HUES48 (cell line): Measurements from ENCODE around the gene ALAS1.
"Not testable (repeated sequence)": the region's sequence is repeated elsewhere in the genome, so short reads cannot be mapped to it uniquely, and the experiment has no call there.

Experiments used
- H3K27ac ChIP-seq: one replicate; pipeline ENCODE4 v1.7.0; 2013; ENCODE audit warnings: low read depth, low read length, inconsistent platforms
- H3K27me3 ChIP-seq: 2 replicates; pipeline ENCODE4 v1.6.1; 2013; ENCODE audit warnings: mild to moderate bottlenecking, low read length; ENCODE audit not compliant: control insufficient read depth, insufficient read depth
- H3K36me3 ChIP-seq: 2 replicates; pipeline ENCODE4 v1.6.1; 2013; ENCODE audit warnings: low read length; ENCODE audit not compliant: control insufficient read depth, insufficient read depth
- H3K4me1 ChIP-seq: 2 replicates; pipeline ENCODE4 v1.6.1; 2013; ENCODE audit warnings: mild to moderate bottlenecking, low read length; ENCODE audit not compliant: control insufficient read depth, insufficient read depth
- H3K4me3 ChIP-seq: 2 replicates; pipeline ENCODE4 v1.5.1; 2013; ENCODE audit warnings: mild to moderate bottlenecking, low read depth, low read length
- H3K9ac ChIP-seq: 2 replicates; pipeline ENCODE4 v1.6.1; 2013; ENCODE audit warnings: mild to moderate bottlenecking, low read depth, low read length, moderate library complexity
- H3K9me3 ChIP-seq: 2 replicates; pipeline ENCODE4 v1.6.1; 2013; ENCODE audit warnings: low read length; ENCODE audit not compliant: control insufficient read depth, insufficient read depth

Gene ALAS1

DNA sequence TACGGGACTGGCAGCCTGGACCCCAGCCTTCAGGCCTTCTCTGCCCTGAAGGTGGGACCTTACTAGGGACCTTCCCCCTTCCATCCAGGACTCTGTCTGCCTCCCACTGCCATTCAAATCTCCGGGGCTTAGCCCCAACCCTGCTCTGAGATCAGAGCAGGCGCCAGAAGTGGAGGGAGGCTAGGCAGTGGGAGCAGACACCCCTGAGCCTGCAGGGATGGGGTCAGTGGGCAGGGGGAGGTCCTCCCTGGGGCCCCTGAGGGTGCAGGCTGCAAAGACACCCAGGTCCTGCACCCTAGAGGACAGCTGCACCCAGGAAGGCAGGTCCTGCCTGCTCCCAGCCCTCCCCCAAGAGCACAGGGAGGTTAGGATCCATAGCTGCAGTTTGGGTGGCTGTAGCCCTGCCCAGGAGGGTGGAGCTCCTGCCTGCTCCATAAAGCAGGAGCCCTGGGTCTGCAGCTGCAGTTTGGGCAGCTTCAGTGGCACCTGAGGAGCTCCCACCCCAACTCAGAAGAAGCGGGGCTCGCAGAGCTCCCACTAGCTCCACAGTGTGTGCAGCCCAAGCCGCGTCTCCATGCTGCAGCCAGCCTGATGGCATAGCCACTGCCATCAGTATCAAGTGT, 35.6 kb upstream of the ALAS1 start:
- Histone ChIP-seq H3K9ac (no peak overlapping the region), H3K36me3 (no peaks in the 10 kb centered on the region), H3K4me3 (no peak overlapping the region), H3K4me1 (peaks cover 8% of the 10 kb centered on the region), H3K9me3 (peaks cover 6% of the 10 kb centered on the region; the same call in 1 of the 2 replicates), H3K27ac (no peak overlapping the region), H3K27me3 (no peaks in the 10 kb centered on the region)

- H3K9ac ChIP-seq, result no peak overlapping the region; the same call in 1 of the 2 replicates
Observed at GRCh38 chr3:52167240-52167639, 30.7 kb upstream of the ALAS1 start.

GRCh38 chr3:52170217-52170616, 27.7 kb upstream of the ALAS1 start:
- not testable (repeated sequence) for H3K9ac ChIP-seq, H3K27ac ChIP-seq, H3K36me3 ChIP-seq, H3K9me3 ChIP-seq, H3K4me3 ChIP-seq, H3K27me3 ChIP-seq
- H3K4me1 ChIP-seq, result peaks cover 11% of the 10 kb centered on the region

More at GRCh38 chr3:52167240-52167639, 30.7 kb upstream of the ALAS1 start:
- Histone ChIP-seq H3K27ac (no peak overlapping the region), H3K9me3 (peaks cover 6% of the 10 kb centered on the region; the same call in 1 of the 2 replicates), H3K4me1 (peaks cover 11% of the 10 kb centered on the region), H3K36me3 (no peaks in the 10 kb centered on the region), H3K27me3 (no peaks in the 10 kb centered on the region), H3K4me3 (no peak overlapping the region; the same call in 1 of the 2 replicates)

DNA sequence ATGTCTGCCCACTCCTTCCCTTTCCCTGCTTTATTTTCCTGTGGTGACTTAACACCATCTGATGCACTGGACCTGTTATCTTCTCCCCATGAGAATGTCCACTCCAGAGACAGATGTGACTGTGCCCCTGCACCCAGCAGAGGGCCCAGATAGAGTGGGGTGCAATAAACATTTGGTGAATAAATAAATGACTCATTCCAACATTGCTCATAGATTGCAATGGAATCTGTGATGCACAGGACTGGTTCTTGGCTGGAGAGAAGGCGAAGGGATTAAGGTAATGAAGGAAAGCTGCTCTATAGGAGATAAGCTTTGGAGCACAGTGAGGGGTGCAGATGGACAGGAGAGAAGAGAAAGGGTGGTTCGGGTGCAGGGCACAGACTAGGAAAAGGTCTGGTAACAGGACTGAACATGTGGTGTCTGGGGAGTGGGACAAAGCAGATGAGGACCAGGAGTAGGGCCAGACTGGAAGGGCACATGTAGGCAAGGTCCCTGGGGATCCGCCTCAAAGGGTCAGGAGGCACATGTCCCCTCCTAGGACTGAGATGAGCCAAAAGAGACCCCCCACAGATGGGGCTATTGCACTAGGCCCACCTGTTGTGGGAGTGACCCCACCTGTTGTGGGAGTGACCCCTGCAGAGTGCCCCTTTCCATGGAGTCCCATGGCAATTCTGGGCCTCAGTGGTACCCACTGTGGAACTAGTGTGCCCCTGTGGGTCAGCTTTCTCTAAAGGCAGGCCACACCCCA, 26.3 kb upstream of the ALAS1 start:
- no peak overlapping the region for H3K4me3 ChIP-seq
- H3K36me3 ChIP-seq, result no peaks in the 10 kb centered on the region
- no peaks in the 10 kb centered on the region for H3K9me3 ChIP-seq
- no peak overlapping the region for H3K27ac ChIP-seq
- H3K9ac ChIP-seq, result no peak overlapping the region
- no peaks in the 10 kb centered on the region for H3K27me3 ChIP-seq
- peaks cover 9% of the 10 kb centered on the region for H3K4me1 ChIP-seq

DNA sequence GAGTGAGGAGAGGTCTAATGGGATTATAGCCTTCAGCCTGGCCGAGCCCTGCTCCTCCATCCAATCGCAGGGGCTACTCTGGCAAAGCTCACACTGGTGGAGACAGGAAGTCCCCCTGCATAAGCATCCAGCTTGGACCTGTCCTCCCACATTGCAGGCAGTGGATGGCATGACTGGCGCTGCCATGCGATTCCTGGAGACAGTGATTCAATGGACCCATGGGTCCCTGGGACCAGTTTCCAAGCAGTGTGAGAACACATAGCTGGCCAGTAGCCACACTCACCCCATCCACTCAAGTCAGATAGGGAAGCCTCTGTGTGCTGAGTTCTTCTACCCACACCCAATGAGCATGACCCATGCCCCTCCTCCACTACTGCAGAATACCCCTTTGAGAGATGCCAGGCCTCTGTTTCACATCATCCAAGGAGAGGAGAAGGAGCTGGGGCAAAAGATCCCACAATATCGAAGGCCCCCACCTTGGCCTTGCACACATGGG, 25.6 kb upstream of the ALAS1 start:
- Histone ChIP-seq H3K36me3 (no peaks in the 10 kb centered on the region), H3K4me3 (no peak overlapping the region), H3K27ac (no peak overlapping the region), H3K9me3 (no peaks in the 10 kb centered on the region), H3K27me3 (no peaks in the 10 kb centered on the region), H3K9ac (no peak overlapping the region), H3K4me1 (peaks cover 4% of the 10 kb centered on the region)

DNA sequence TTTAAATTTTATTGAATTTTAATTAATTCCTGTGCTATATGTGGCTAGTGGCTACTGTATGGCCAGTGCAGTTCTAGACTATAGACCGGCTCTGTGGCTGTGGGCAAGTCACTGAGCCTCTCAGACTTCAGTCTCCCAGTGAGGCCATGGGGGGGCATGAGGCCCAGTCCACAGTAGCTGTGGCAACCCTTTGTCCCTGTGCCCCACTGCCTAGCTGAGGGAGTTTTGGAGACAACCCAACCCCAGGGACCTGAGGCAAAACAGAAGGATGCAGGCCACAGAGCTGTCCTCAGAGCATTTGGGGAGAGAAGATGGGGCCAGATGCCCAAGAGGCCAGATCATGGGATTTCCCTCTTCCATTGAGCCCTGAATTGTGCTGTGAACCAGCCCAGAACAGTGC, 24.9 kb upstream of the ALAS1 start:
- H3K27me3 ChIP-seq, result no peaks in the 10 kb centered on the region
- H3K27ac ChIP-seq, result no peak overlapping the region
- no peaks in the 10 kb centered on the region for H3K9me3 ChIP-seq
- no peaks in the 10 kb centered on the region for H3K4me1 ChIP-seq
- H3K4me3 ChIP-seq, result no peak overlapping the region
- no peaks in the 10 kb centered on the region for H3K36me3 ChIP-seq
- no peak overlapping the region for H3K9ac ChIP-seq

DNA sequence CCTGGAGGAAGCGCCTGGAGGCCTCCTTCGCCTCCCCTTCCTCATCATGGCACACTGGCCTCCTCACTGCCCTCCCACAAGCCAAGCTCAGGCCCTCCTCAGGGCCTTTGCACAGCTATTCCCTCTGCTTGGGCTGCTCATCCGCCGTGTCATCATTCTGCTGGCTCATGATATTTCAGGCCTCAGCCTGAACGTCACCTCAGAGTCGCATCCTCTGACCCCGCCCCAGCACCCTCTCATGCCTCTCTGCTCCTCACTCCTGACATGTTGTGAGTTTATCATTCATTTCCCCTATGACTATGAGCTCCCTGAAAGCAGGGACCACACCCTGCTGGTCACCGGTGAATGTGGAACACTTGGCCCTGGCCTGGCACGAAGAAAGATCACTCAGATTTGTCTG, 23.1 kb upstream of the ALAS1 start:
- Histone ChIP-seq H3K36me3 (no peaks in the 10 kb centered on the region), H3K9ac (no peak overlapping the region), H3K4me1 (no peaks in the 10 kb centered on the region), H3K27ac (no peak overlapping the region), H3K4me3 (no peak overlapping the region), H3K27me3 (no peaks in the 10 kb centered on the region), H3K9me3 (no peaks in the 10 kb centered on the region)

- Histone ChIP-seq H3K27me3 (no peaks in the 10 kb centered on the region), H3K9me3 (no peaks in the 10 kb centered on the region), H3K9ac (no peak overlapping the region), H3K27ac (no peak overlapping the region), H3K4me3 (no peak overlapping the region), H3K36me3 (no peaks in the 10 kb centered on the region), H3K4me1 (no peaks in the 10 kb centered on the region)
Observed at GRCh38 chr3:52175416-52176179, 22.4 kb upstream of the ALAS1 start.

DNA sequence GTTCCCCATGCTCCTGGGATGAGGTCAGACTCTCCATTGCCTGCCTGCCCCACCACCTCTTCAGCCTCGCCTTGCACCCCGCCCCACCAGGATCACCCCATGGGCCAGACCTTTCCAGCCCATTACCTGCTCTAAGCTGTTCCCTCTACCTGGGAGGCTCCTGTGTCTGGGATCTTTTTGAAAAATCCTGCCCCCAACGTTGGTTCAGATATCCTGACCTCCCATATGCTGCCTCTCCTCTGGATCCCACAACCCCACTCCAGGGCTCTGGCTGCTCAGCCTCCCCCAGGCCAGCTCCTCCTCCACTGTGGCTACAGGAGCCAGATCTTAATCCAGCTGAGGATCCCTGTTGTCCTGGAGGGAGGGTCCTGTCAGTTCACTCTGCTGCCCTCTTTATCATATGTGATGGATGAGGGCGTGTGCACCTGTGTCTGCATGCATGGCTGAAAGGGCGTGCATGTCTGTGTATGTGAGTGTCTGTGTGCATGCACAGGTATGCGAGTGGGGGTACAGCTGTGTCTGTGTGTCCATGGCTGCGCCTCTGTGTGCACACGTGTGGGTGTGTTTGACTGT, 21.7 kb upstream of the ALAS1 start:
- no peak overlapping the region for H3K4me3 ChIP-seq
- H3K27ac ChIP-seq, result no peak overlapping the region
- H3K4me1 ChIP-seq, result no peaks in the 10 kb centered on the region
- no peaks in the 10 kb centered on the region for H3K9me3 ChIP-seq
- H3K27me3 ChIP-seq, result no peaks in the 10 kb centered on the region
- H3K9ac ChIP-seq, result no peak overlapping the region
- no peaks in the 10 kb centered on the region for H3K36me3 ChIP-seq

DNA sequence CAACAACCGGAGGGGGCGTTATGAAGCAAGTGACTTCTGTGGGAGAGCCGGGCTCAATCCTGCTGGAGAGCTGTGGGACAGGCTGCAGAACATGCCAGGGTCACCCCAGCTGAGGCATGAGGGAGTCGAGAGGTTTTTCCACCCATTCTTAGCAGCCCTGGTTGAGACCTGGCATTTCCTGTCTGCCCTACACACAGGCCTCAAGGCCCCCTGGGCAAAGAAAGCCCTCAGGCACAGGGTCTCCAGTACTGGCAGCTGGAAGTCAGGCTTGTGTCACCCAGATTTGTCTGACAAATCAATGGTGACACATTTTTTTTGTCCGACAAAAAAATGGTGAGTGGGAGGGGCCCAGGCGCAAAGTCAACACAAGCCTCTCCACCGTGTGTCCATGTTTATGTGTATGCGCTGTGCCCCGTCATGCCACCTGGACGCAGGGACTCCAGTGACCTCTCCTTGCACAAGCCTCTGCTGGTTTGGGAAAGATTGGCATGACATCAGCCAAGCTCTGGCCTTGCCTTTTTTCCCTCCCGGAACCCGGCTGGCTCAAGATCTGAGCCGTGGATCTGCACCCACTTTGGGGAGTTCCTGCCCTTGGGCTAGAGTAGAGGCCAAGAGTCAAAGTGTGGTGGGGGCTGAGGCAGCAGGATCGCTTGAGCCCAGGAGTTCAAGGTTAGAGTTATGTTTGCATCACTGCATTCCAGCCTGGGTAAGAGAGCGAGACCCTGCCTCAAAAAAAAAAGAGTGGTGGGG, 20.8 kb upstream of the ALAS1 start:
- Histone ChIP-seq H3K36me3 (no peaks in the 10 kb centered on the region), H3K4me3 (no peak overlapping the region), H3K27me3 (no peaks in the 10 kb centered on the region), H3K9me3 (no peaks in the 10 kb centered on the region), H3K27ac (no peak overlapping the region), H3K4me1 (no peaks in the 10 kb centered on the region), H3K9ac (no peak overlapping the region)
